Lower leg skin (tissue), 4 donors: Measurements from ENCODE around the gene MASP2. TPM values are rescaled to one million over a fixed set of nuclear protein-coding genes. Genes with fewer than 3 reads are reported as not detected.
"Not testable (repeated sequence)": the region's sequence is repeated elsewhere in the genome, so short reads cannot be mapped to it uniquely, and the experiment has no call there.

ENCODE experiments used
- DNase-seq, 2 donors: peaks; one replicate each; pipeline ENCODE4 v3.0.0-alpha.2; 2019; ENCODE audit warnings: low spot score in 2 of 2
- H3K4me3 ChIP-seq: fragments of 200-600 bp; sonication (generic); 2 replicates; pipeline ENCODE4 v1.5.1; 2017; ENCODE audit warnings: mild to moderate bottlenecking, low read depth; ENCODE audit not compliant: poor library complexity, severe bottlenecking
- CTCF ChIP-seq, 3 donors: fragments of 450-650 bp; IDR thresholded peaks; one replicate each; pipeline ENCODE4 v1.5.1; 2016; ENCODE audit warnings: antibody characterized with exemption in 3 of 3, mild to moderate bottlenecking in 3 of 3, moderate library complexity in 2 of 3
- POLR2A ChIP-seq, 2 donors: fragments of 450-650 bp; IDR thresholded peaks; one replicate each; pipeline ENCODE4 v1.6.1; 2016 to 2017; ENCODE audit warnings: antibody characterized with exemption in 2 of 2, mild to moderate bottlenecking in 1 of 2, moderate library complexity in 1 of 2
- WGBS, 2 donors: methylation state at CpG; one replicate each; pipeline ENCODE4 v1.1.5; 2018; 5-methylcytosine and 5-hydroxymethylcytosine counted together
- intact Hi-C: fragments of 100-400 bp; cut with DNase I; formaldehyde crosslinking; loops from one replicate; pipeline ENCODE4 v1.15.0; 2023; ENCODE audit warnings: low total_unique reads
- total RNA-seq, 4 donors: library from RNA; depleted of rRNA; stranded (reverse); fragments of >200 nt; gene quantifications; one replicate each; pipeline ENCODE4 v1.1.0, GENCODE V29; 2016

The MASP2 gene
- total RNA-seq, 4 donors from 2014 or later: not detected

- intact Hi-C loops: no loop called here
- peak in 1 of 2 donors; percentile 81 for DNase-seq
- H3K4me3 ChIP-seq: no peak overlapping the region
- 75 to 79% methylated on average over 12 to 16 of the region's 16 CpGs for WGBS, 2 donors
- TF ChIP-seq POLR2A (IDR thresholded peaks at IDR 0.05) (no peak), CTCF (IDR thresholded peaks at IDR 0.05) (no peak)
Measured at GRCh38 chr1:11044849-11045427, 2.1 kb downstream of the MASP2 start.

GRCh38 chr1:11044086-11044848, 2.8 kb downstream of the MASP2 start:
- DNase-seq: peak in 1 of 2 donors; percentile 63
- TF ChIP-seq CTCF (IDR thresholded peaks at IDR 0.05) (no peak), POLR2A (IDR thresholded peaks at IDR 0.05) (no peak)
- 73 to 75% methylated on average over 9 to 16 of the region's 16 CpGs for WGBS, 2 donors
- H3K4me3 ChIP-seq: no peak overlapping the region
- intact Hi-C loops: no loop called here

- DNase-seq: peak in 1 of 2 donors; percentile 78
- WGBS, 2 donors: 72 to 73% methylated on average over 18 to 19 of the region's 19 CpGs
- TF ChIP-seq POLR2A (IDR thresholded peaks at IDR 0.05): no peak
- no peak for TF ChIP-seq CTCF (IDR thresholded peaks at IDR 0.05)
- intact Hi-C loops: no loop called here
- H3K4me3 ChIP-seq: no peak overlapping the region
Measured at GRCh38 chr1:11042995-11043874, 3.8 kb downstream of the MASP2 start.

GRCh38 chr1:11042065-11042464, 5.0 kb downstream of the MASP2 start:
- WGBS, 2 donors: 80 to 82% methylated on average over 3 of the region's 3 CpGs
- DNase-seq: peak in 1 of 2 donors; percentile 17
- TF ChIP-seq CTCF (IDR thresholded peaks at IDR 0.05) (no peak), POLR2A (IDR thresholded peaks at IDR 0.05) (no peak)
- intact Hi-C loops: no loop called here
- no peak overlapping the region for H3K4me3 ChIP-seq

GRCh38 chr1:11041048-11041447, 6.0 kb downstream of the MASP2 start:
- intact Hi-C loops: no loop called here
- H3K4me3 ChIP-seq: no peak overlapping the region
- TF ChIP-seq CTCF (IDR thresholded peaks at IDR 0.05) (no peak), POLR2A (IDR thresholded peaks at IDR 0.05) (no peak)
- DNase-seq: no peak

GRCh38 chr1:11040105-11040429, 7.0 kb downstream of the MASP2 start:
- peak in 1 of 2 donors; percentile 78 for DNase-seq
- H3K4me3 ChIP-seq, intact Hi-C loops: not testable (repeated sequence)
- WGBS, 2 donors: 88 to 91% methylated on average over 7 of the region's 7 CpGs
